ENCODE measurements around the gene CTNNA2.

CTNNA2 gene

DNA sequence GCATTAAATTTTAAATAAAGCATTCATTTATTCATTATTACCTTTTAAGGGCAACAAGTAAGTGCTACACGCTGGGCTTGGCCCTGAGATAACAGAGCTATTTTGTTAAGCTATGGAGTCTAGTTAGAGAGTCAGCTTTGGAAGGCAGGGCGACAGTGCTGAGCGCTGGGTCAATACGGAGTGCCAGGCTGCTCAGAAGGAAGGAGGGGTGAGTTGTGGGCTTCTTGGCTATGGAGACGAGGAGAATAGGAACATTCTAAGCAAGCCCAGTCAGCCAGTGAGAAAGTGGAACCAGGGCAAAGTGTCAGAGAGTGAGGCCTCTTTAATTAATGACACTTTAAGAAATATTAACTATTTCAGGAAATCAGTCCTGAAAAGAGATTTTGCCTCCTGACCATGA, 503.3 kb downstream of the CTNNA2 start:
- Histone ChIP-seq H3K27me3 (ENCODE audit: insufficient read depth, low read length, poor library complexity) (no peaks in the 10 kb centered on the region), H3K9ac (ENCODE audit: low read depth, low read length) (no peak overlapping the region), H3K9me3 (ENCODE audit: insufficient read depth, low read length, severe bottlenecking) (no peaks in the 10 kb centered on the region), H2AFZ (ENCODE audit: low read depth, low read length) (no peak overlapping the region), H3K36me3 (ENCODE audit: insufficient read depth, low read length) (no peaks in the 10 kb centered on the region), H3K4me1 (ENCODE audit: insufficient read depth, low read length) (no peaks in the 10 kb centered on the region), H4K20me1 (ENCODE audit: insufficient read depth, low read length) (no peaks in the 10 kb centered on the region), H3K4me2 (ENCODE audit: insufficient read depth, low read length) (no peak overlapping the region), H3K27ac (ENCODE audit: low read length) (no peak overlapping the region), H3K4me3 (ENCODE audit: low read depth in 1 of 2, low read length in 2 of 2) (no peak overlapping the region), H3K79me2 (ENCODE audit: insufficient read depth, low read length) (no peaks in the 10 kb centered on the region)
- TF ChIP-seq, protein P1, sequence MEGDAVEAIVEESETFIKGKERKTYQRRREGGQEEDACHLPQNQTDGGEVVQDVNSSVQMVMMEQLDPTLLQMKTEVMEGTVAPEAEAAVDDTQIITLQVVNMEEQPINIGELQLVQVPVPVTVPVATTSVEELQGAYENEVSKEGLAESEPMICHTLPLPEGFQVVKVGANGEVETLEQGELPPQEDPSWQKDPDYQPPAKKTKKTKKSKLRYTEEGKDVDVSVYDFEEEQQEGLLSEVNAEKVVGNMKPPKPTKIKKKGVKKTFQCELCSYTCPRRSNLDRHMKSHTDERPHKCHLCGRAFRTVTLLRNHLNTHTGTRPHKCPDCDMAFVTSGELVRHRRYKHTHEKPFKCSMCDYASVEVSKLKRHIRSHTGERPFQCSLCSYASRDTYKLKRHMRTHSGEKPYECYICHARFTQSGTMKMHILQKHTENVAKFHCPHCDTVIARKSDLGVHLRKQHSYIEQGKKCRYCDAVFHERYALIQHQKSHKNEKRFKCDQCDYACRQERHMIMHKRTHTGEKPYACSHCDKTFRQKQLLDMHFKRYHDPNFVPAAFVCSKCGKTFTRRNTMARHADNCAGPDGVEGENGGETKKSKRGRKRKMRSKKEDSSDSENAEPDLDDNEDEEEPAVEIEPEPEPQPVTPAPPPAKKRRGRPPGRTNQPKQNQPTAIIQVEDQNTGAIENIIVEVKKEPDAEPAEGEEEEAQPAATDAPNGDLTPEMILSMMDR (IDR thresholded peaks at IDR 0.05; ENCODE audit: borderline replicate concordance, extremely low read depth, low read length, poor library complexity, severe bottlenecking): no peak
- TF ChIP-seq EZH2 (IDR thresholded peaks at IDR 0.05; ENCODE audit: borderline replicate concordance, low read depth, low read length, severe bottlenecking): no peak
- ATAC-seq (ENCODE audit: insufficient read depth, low read depth) (no peak), DNase-seq (no peak)

DNA sequence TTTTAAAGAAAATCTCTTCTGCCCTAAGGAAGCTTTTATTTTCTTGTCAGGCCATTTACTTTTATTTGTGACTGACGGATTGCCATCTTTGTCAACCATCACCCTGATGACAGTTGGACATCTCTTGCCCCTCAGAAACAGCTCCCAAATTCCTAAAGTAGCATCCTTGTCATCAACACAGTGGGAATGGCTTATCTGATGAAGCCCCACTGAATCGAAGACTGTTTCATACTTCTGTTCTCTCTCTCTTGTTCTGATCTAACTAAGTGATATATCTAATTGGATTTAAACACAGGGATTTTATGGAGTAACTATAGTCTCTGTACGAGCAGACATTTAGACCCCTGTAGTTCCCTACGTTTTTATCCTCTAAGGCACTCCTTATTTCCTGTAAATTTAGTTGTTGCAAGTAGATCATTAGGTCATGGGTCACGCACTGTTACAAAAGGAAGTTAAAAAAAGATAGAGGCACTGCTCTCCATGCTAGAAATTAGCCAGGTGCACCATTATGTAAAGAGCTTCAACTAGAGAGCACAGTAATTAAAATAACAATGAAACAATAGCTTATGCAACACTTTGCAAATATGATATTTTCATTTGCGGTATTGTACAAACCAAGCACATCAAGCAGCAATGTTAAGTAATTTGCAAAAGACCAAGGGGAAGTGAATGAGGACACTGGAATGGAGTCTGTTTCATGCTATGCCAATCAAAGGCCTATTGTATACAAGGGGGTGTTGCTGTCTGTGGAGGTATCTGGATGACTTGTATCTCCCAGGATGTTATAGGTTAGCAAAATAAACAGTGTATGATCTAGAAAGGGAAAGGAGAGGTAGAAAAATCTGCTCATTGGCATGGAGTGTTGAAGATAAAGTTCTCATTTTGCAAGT, 507.0 kb downstream of the CTNNA2 start:
- DNase-seq: no peak
- no peaks in the 10 kb centered on the region for H3K36me3 ChIP-seq (ENCODE audit: insufficient read depth, low read length)

DNA sequence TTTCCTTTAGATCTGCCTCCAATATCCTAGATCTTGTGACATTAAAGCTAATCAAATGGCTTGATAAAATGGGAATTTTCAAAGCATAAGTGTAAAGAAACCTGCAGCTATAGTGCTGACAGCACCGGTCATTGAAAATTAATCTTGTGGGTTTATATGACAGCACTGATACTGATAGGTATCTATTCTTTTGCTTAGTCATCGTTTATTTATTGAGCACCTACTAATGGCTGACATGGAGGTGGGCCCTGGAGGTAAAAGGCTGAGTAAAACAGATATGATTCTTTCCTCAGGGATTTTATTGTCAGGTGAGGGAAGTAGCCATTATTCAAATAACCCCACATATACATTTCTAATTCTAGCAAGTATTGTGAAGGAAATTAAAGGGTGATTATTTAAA, 509.2 kb downstream of the CTNNA2 start:
- Histone ChIP-seq H2AFZ (ENCODE audit: low read depth, low read length) (no peak overlapping the region), H4K20me1 (ENCODE audit: insufficient read depth, low read length) (no peaks in the 10 kb centered on the region), H3K4me1 (ENCODE audit: insufficient read depth, low read length) (no peaks in the 10 kb centered on the region), H3K4me3 (ENCODE audit: low read depth in 1 of 2, low read length in 2 of 2) (no peak overlapping the region), H3K9me3 (ENCODE audit: insufficient read depth, low read length, severe bottlenecking) (no peaks in the 10 kb centered on the region), H3K9ac (ENCODE audit: low read depth, low read length) (no peak overlapping the region), H3K27ac (ENCODE audit: low read length) (no peak overlapping the region), H3K79me2 (ENCODE audit: insufficient read depth, low read length) (no peaks in the 10 kb centered on the region), H3K27me3 (ENCODE audit: insufficient read depth, low read length, poor library complexity) (no peaks in the 10 kb centered on the region), H3K4me2 (ENCODE audit: insufficient read depth, low read length) (no peak overlapping the region), H3K36me3 (ENCODE audit: insufficient read depth, low read length) (no peaks in the 10 kb centered on the region)
- ATAC-seq (ENCODE audit: insufficient read depth, low read depth): no peak
- no peak for DNase-seq
- TF ChIP-seq, protein P1 (IDR thresholded peaks at IDR 0.05; ENCODE audit: borderline replicate concordance, extremely low read depth, low read length, poor library complexity, severe bottlenecking): no peak
- TF ChIP-seq EZH2 (IDR thresholded peaks at IDR 0.05; ENCODE audit: borderline replicate concordance, low read depth, low read length, severe bottlenecking): no peak

More for the DNA sequence above, 507.0 kb downstream of the CTNNA2 start:
- H2AFZ ChIP-seq (ENCODE audit: low read depth, low read length): no peak overlapping the region
- no peaks in the 10 kb centered on the region for H4K20me1 ChIP-seq (ENCODE audit: insufficient read depth, low read length)
- TF ChIP-seq, protein P1 (IDR thresholded peaks at IDR 0.05; ENCODE audit: borderline replicate concordance, extremely low read depth, low read length, poor library complexity, severe bottlenecking): no peak
- no peak for TF ChIP-seq EZH2 (IDR thresholded peaks at IDR 0.05; ENCODE audit: borderline replicate concordance, low read depth, low read length, severe bottlenecking)
- no peak overlapping the region for H3K27ac ChIP-seq (ENCODE audit: low read length)
- H3K79me2 ChIP-seq (ENCODE audit: insufficient read depth, low read length): no peaks in the 10 kb centered on the region
- H3K4me1 ChIP-seq (ENCODE audit: insufficient read depth, low read length): no peaks in the 10 kb centered on the region
- no peak for ATAC-seq (ENCODE audit: insufficient read depth, low read depth)
- H3K4me2 ChIP-seq (ENCODE audit: insufficient read depth, low read length): no peak overlapping the region
- no peak overlapping the region for H3K9ac ChIP-seq (ENCODE audit: low read depth, low read length)
- H3K4me3 ChIP-seq (ENCODE audit: low read depth in 1 of 2, low read length in 2 of 2): no peak overlapping the region
- H3K27me3 ChIP-seq (ENCODE audit: insufficient read depth, low read length, poor library complexity): no peaks in the 10 kb centered on the region
- no peaks in the 10 kb centered on the region for H3K9me3 ChIP-seq (ENCODE audit: insufficient read depth, low read length, severe bottlenecking)
